GM21723 (cell line): ENCODE measurements around the gene SP2.

Source experiments
- ATAC-seq: cut with Tn5 transposase; IDR thresholded peaks from one replicate; pipeline ENCODE4 v1.9.1; 2021; ENCODE audit warnings: mild to moderate bottlenecking, moderate library complexity; ENCODE audit not compliant: unreplicated experiment

The SP2 gene

GRCh38 chr17:47969930-47970724, 74.1 kb downstream of the SP2 start:
- no peak for ATAC-seq

- peak; percentile 97 for ATAC-seq
These were observed 74.9 kb downstream of the SP2 start, which contains the start of gene CDK5RAP3 for GRCh38 chr17:47970725-47971499. Gene CDK5RAP3 (plus strand): TSS chr17:47971113. CDS start chr17:47971147, 34 bp downstream.

- no peak for ATAC-seq
These were observed 77.5 kb downstream of the SP2 start for GRCh38 chr17:47973541-47973940.

- no peak for ATAC-seq
These were observed 79.3 kb downstream of the SP2 start for GRCh38 chr17:47975189-47975822.

GRCh38 chr17:47975823-47976205, 79.8 kb downstream of the SP2 start:
- ATAC-seq, result no peak

- no peak for ATAC-seq
These were observed 82.3 kb downstream of the SP2 start for GRCh38 chr17:47978324-47978723.
